GM21723 (cell line): ENCODE results near the gene ATP1A1.

Experiments
- ATAC-seq: cut with Tn5 transposase; IDR thresholded peaks from one replicate; pipeline ENCODE4 v1.9.1; 2021; ENCODE audit warnings: mild to moderate bottlenecking, moderate library complexity; ENCODE audit not compliant: unreplicated experiment

ATP1A1 gene

GRCh38 chr1:116412480-116412798, 39.4 kb downstream of the ATP1A1 start:
- ATAC-seq, result no peak

GRCh38 chr1:116412898-116413297, 39.9 kb downstream of the ATP1A1 start:
- no peak for ATAC-seq

GRCh38 chr1:116413414-116413813, 40.4 kb downstream of the ATP1A1 start:
- no peak for ATAC-seq

- ATAC-seq, result no peak
Measured at GRCh38 chr1:116414364-116414763, 41.3 kb downstream of the ATP1A1 start.

- ATAC-seq, result no peak
Measured at GRCh38 chr1:116415200-116415698, 42.2 kb downstream of the ATP1A1 start.

- ATAC-seq, result no peak
Measured at GRCh38 chr1:116415699-116416533, 42.9 kb downstream of the ATP1A1 start.

GRCh38 chr1:116416854-116417513, 43.9 kb downstream of the ATP1A1 start:
- no peak for ATAC-seq

GRCh38 chr1:116417678-116418077, 44.6 kb downstream of the ATP1A1 start:
- ATAC-seq, result no peak

GRCh38 chr1:116418091-116418830, 45.2 kb downstream of the ATP1A1 start:
- ATAC-seq, result peak; percentile 86

GRCh38 chr1:116420417-116421200, 47.6 kb downstream of the ATP1A1 start:
- ATAC-seq, result no peak

- no peak for ATAC-seq
Measured at GRCh38 chr1:116424438-116424837, 51.4 kb downstream of the ATP1A1 start.

- no peak for ATAC-seq
Measured at GRCh38 chr1:116424863-116425262, 51.8 kb downstream of the ATP1A1 start.

- no peak for ATAC-seq
Measured at GRCh38 chr1:116425987-116426386, 52.9 kb downstream of the ATP1A1 start.

- ATAC-seq, result no peak
Measured at GRCh38 chr1:116426401-116426800, 53.4 kb downstream of the ATP1A1 start.

GRCh38 chr1:116428576-116428975, 55.5 kb downstream of the ATP1A1 start:
- ATAC-seq, result no peak

GRCh38 chr1:116429821-116430374, 56.9 kb downstream of the ATP1A1 start:
- no peak for ATAC-seq

GRCh38 chr1:116431870-116432500, 58.9 kb downstream of the ATP1A1 start:
- ATAC-seq, result no peak

GRCh38 chr1:116432655-116433265, 59.7 kb downstream of the ATP1A1 start:
- no peak for ATAC-seq
